Neural cell (in vitro differentiated cells): ENCODE data around the gene PITX1. TPM values are rescaled to one million over a fixed set of nuclear protein-coding genes. Genes with fewer than 3 reads are reported as not detected.

Source experiments
- H2AFZ ChIP-seq: fragments of 200-600, 300-800 bp; sonication (generic), shearing (Covaris generic); 2 replicates; pipeline ENCODE4 v1.6.0; 2014; ENCODE audit warnings: low read depth, mild to moderate bottlenecking, antibody characterized with exemption, low read length, moderate library complexity
- H3F3A ChIP-seq: fragments of 200-600 bp; shearing (Covaris generic); 2 replicates; pipeline ENCODE4 v1.6.1; 2016; ENCODE audit warnings: mild to moderate bottlenecking, moderate library complexity, mixed read lengths, antibody characterized with exemption, low read length; ENCODE audit not compliant: insufficient read depth, poor library complexity, severe bottlenecking
- H3K27ac ChIP-seq: fragments of 200-600, 300-800 bp; sonication (generic), shearing (Covaris generic); 2 replicates; pipeline ENCODE4 v1.5.1; 2014; ENCODE audit warnings: mild to moderate bottlenecking, low read length, moderate library complexity
- H3K27me3 ChIP-seq: fragments of 300-800, 200-600 bp; sonication (generic), shearing (Covaris generic); 2 replicates; pipeline ENCODE4 v1.6.0; 2014; ENCODE audit warnings: mild to moderate bottlenecking, low read depth, low read length, moderate library complexity; ENCODE audit not compliant: insufficient read depth
- H3K36me3 ChIP-seq: fragments of 300-800, 200-600 bp; sonication (generic), shearing (Covaris generic); 2 replicates; pipeline ENCODE4 v1.5.1; 2014; ENCODE audit warnings: mild to moderate bottlenecking, antibody characterized with exemption, low read length, moderate library complexity; ENCODE audit not compliant: insufficient read depth
- H3K4me2 ChIP-seq: fragments of 300-800, 200-600 bp; sonication (generic), shearing (Covaris generic); 2 replicates; pipeline ENCODE4 v1.6.0; 2014; ENCODE audit warnings: mild to moderate bottlenecking, low read length
- H3K4me3 ChIP-seq: fragments of 300-800, 200-600 bp; sonication (generic), shearing (Covaris generic); 2 replicates; pipeline ENCODE4 v1.5.1; 2014; ENCODE audit warnings: mild to moderate bottlenecking, low read length, moderate library complexity
- H3K79me2 ChIP-seq: fragments of 200-600 bp; shearing (Covaris generic); replicated peaks from 2 replicates; pipeline ENCODE4 v1.6.0; 2014; ENCODE audit warnings: mild to moderate bottlenecking, low read length, moderate library complexity; ENCODE audit not compliant: insufficient read depth
- H3K9ac ChIP-seq: fragments of 300-800, 200-600 bp; sonication (generic), shearing (Covaris generic); 2 replicates; pipeline ENCODE4 v1.6.1; 2016; ENCODE audit warnings: mild to moderate bottlenecking, low read length, mixed read lengths
- H3K9me2 ChIP-seq: fragments of 200-600 bp; shearing (Covaris generic); 2 replicates; pipeline ENCODE4 v1.6.1; 2016; ENCODE audit warnings: mild to moderate bottlenecking, low read length, mixed read lengths; ENCODE audit not compliant: insufficient read depth
- H3K9me3 ChIP-seq: fragments of 200-600, 300-800 bp; sonication (generic), shearing (Covaris generic); 2 replicates; pipeline ENCODE4 v1.6.1; 2016; ENCODE audit warnings: mild to moderate bottlenecking, mixed run types, low read length, moderate library complexity, mixed read lengths
- H4K20me1 ChIP-seq: fragments of 200-600 bp; shearing (Covaris generic); 2 replicates; pipeline ENCODE4 v1.6.1; 2016; ENCODE audit warnings: mild to moderate bottlenecking, mixed run types; ENCODE audit not compliant: insufficient read depth
- EP300 ChIP-seq: fragments of 450-650 bp; conservative IDR thresholded peaks from 2 replicates; pipeline ENCODE4 v1.6.1; 2014; ENCODE audit warnings: antibody characterized with exemption, mild to moderate bottlenecking, moderate library complexity; ENCODE audit not compliant: poor library complexity, severe bottlenecking
- EZH2 ChIP-seq: fragments of 200-600, 300-800 bp; shearing (Covaris generic), sonication (generic); IDR thresholded peaks from 2 replicates; pipeline ENCODE4 v1.6.1; 2014; ENCODE audit warnings: antibody characterized with exemption, low read length, borderline replicate concordance, mild to moderate bottlenecking; ENCODE audit not compliant: insufficient read depth, poor library complexity, severe bottlenecking
- MXI1 ChIP-seq: fragments of 450-650 bp; conservative IDR thresholded peaks from 2 replicates; pipeline ENCODE4 v1.6.1; 2014; ENCODE audit warnings: antibody characterized with exemption, mild to moderate bottlenecking; ENCODE audit not compliant: poor library complexity, severe bottlenecking
- POLR2AphosphoS5 ChIP-seq: IDR thresholded peaks from 2 replicates; pipeline ENCODE4 v1.6.1; 2012
- RAD21 ChIP-seq: fragments of 450-650 bp; conservative IDR thresholded peaks from 2 replicates; pipeline ENCODE4 v1.6.1; 2014; ENCODE audit warnings: antibody characterized with exemption, mild to moderate bottlenecking, moderate library complexity
- REST ChIP-seq: IDR thresholded peaks from 2 replicates; pipeline ENCODE4 v1.6.1; 2012; ENCODE audit warnings: borderline replicate concordance
- SMC3 ChIP-seq: fragments of 450-650 bp; conservative IDR thresholded peaks from 2 replicates; pipeline ENCODE4 v1.6.1; 2014; ENCODE audit warnings: antibody characterized with exemption, mild to moderate bottlenecking, moderate library complexity; ENCODE audit not compliant: poor library complexity
- TAF1 ChIP-seq: IDR thresholded peaks from 2 replicates; pipeline ENCODE4 v1.6.1; 2012; ENCODE audit warnings: low read depth
- polyA plus RNA-seq: library from polyadenylated mRNA; depleted of rRNA; stranded (reverse); fragments of >200 nt; gene quantifications from 2 replicates; pipeline ENCODE4 v1.2.3, GENCODE V29; 2014
- TF ChIP-seq, protein P1 (sequence below): fragments of 450-650 bp; IDR thresholded peaks from 2 replicates; pipeline ENCODE4 v1.5.1; 2014; ENCODE audit warnings: antibody characterized with exemption, mild to moderate bottlenecking, moderate library complexity; ENCODE audit not compliant: poor library complexity, severe bottlenecking

The PITX1 gene
- polyA plus RNA-seq, 1 donor from 2014 or later = not detected

DNA sequence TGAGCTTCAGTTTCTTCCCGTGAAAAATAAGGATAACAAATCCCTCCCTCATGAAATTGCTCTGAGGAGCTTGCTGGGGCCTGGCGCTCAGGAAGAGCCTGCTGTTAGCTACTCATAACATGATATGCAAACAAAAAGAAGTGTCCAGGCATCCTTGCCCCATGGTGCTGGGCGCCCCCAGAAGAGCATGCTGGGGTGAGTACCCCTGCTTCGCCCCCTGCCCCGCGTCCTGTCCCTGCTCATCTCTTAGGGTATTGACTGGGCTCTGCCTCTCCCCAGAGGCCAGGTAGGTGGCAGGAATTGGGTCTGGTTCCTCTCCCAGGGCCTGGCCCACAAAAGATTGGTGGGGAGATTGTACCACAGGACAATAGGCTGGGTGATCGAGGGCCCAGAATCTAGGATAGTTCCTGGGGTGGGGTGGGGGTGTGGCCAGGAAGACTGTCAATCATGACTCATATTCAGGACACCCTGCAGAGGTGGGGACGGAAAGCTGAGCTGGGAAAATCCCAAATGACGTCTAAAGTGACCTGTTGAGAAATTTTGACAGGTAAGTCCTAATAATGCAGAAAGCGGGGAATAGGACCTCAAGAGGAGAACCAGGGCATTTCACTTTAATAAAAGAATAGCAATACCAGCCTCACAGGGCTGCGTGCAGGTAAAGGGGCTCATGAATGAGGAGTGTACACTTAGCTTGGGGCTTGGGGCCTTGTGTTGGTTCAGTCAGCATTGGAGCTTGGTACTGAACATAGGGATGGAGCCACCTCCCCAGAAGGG, 8.9 kb downstream of the PITX1 start:
- no peak overlapping the region for H3K4me2 ChIP-seq
- no peaks in the 10 kb centered on the region for H3K9me3 ChIP-seq
- H2AFZ ChIP-seq = no peak overlapping the region
- H3K79me2 ChIP-seq = no peaks in the 10 kb centered on the region
- no peak overlapping the region for H3K9ac ChIP-seq
- H3K36me3 ChIP-seq = no peaks in the 10 kb centered on the region
- peaks cover 52% of the 10 kb centered on the region for H3K27me3 ChIP-seq
- no peaks in the 10 kb centered on the region for H4K20me1 ChIP-seq
- no peaks in the 10 kb centered on the region for H3F3A ChIP-seq
- no peaks in the 10 kb centered on the region for H3K9me2 ChIP-seq
- no peak overlapping the region for H3K4me3 ChIP-seq
- no peak overlapping the region for H3K27ac ChIP-seq
- no peak for TF ChIP-seq RAD21
- TF ChIP-seq, protein P1, sequence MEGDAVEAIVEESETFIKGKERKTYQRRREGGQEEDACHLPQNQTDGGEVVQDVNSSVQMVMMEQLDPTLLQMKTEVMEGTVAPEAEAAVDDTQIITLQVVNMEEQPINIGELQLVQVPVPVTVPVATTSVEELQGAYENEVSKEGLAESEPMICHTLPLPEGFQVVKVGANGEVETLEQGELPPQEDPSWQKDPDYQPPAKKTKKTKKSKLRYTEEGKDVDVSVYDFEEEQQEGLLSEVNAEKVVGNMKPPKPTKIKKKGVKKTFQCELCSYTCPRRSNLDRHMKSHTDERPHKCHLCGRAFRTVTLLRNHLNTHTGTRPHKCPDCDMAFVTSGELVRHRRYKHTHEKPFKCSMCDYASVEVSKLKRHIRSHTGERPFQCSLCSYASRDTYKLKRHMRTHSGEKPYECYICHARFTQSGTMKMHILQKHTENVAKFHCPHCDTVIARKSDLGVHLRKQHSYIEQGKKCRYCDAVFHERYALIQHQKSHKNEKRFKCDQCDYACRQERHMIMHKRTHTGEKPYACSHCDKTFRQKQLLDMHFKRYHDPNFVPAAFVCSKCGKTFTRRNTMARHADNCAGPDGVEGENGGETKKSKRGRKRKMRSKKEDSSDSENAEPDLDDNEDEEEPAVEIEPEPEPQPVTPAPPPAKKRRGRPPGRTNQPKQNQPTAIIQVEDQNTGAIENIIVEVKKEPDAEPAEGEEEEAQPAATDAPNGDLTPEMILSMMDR = no peak
- no peak for TF ChIP-seq REST
- TF ChIP-seq EZH2 = no peak
- no peak for TF ChIP-seq TAF1
- no peak for TF ChIP-seq EP300
- TF ChIP-seq SMC3 = no peak
- TF ChIP-seq POLR2AphosphoS5 = no peak
- TF ChIP-seq MXI1 = no peak

DNA sequence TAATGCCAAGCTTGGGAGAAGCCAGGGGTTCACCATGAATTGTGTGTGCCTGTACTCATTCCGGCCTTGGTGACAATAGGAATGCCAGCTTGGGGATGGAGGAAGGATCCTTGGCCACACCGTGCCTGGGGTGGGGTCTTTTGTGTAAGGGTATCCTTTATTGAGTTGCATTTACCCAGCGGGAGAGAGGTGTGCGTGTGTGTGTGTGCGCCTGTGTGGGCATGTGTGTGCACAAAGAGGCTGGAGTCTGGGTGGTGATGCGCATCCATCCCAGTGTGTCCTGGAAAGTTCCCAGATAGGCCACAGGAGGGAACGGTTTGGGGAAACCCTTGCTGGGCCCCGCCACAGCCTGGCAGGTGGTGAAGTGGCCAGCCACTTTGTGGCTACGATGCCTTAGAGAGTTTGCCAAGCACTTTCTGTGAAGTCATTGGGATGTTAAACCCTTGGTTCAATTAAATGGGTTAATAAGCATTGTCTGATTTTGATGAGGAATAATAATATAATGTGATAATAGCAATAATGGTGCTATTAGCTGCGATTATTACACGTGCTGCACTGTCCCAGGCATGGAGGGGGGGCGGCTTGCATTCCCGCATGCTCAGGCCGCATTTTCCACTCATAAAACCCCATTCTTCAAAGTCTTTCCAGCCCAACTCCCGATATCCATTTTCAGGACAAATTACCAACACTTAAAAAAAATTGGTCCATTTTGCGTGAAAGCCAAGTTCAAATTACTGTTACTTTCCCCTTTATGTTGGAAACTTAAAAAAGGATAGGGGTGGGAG, 13.7 kb downstream of the PITX1 start:
- H3K27ac ChIP-seq = no peak overlapping the region
- no peaks in the 10 kb centered on the region for H3F3A ChIP-seq
- H3K36me3 ChIP-seq = no peaks in the 10 kb centered on the region
- H3K4me3 ChIP-seq = no peak overlapping the region
- no peaks in the 10 kb centered on the region for H3K9me3 ChIP-seq
- peaks cover 4% of the 10 kb centered on the region for H3K27me3 ChIP-seq
- no peaks in the 10 kb centered on the region for H3K9me2 ChIP-seq
- no peaks in the 10 kb centered on the region for H4K20me1 ChIP-seq
- no peaks in the 10 kb centered on the region for H3K79me2 ChIP-seq
- TF ChIP-seq SMC3 (no peak), RAD21 (no peak), MXI1 (no peak), EZH2 (no peak), REST (no peak), POLR2AphosphoS5 (no peak), EP300 (no peak), TAF1 (no peak)
- TF ChIP-seq, protein P1 = no peak
- no peak overlapping the region for H3K9ac ChIP-seq
- no peak overlapping the region for H2AFZ ChIP-seq
- no peak overlapping the region for H3K4me2 ChIP-seq
